HUES48 (cell line): ENCODE measurements around the gene CARD11.

Source experiments
- H3K27ac ChIP-seq: one replicate; pipeline ENCODE4 v1.7.0; 2013; ENCODE audit warnings: low read depth, low read length, inconsistent platforms
- H3K27me3 ChIP-seq: 2 replicates; pipeline ENCODE4 v1.6.1; 2013; ENCODE audit warnings: mild to moderate bottlenecking, low read length; ENCODE audit not compliant: control insufficient read depth, insufficient read depth
- H3K36me3 ChIP-seq: 2 replicates; pipeline ENCODE4 v1.6.1; 2013; ENCODE audit warnings: low read length; ENCODE audit not compliant: control insufficient read depth, insufficient read depth
- H3K4me1 ChIP-seq: 2 replicates; pipeline ENCODE4 v1.6.1; 2013; ENCODE audit warnings: mild to moderate bottlenecking, low read length; ENCODE audit not compliant: control insufficient read depth, insufficient read depth
- H3K4me3 ChIP-seq: 2 replicates; pipeline ENCODE4 v1.5.1; 2013; ENCODE audit warnings: mild to moderate bottlenecking, low read depth, low read length
- H3K9ac ChIP-seq: 2 replicates; pipeline ENCODE4 v1.6.1; 2013; ENCODE audit warnings: mild to moderate bottlenecking, low read depth, low read length, moderate library complexity
- H3K9me3 ChIP-seq: 2 replicates; pipeline ENCODE4 v1.6.1; 2013; ENCODE audit warnings: low read length; ENCODE audit not compliant: control insufficient read depth, insufficient read depth

CARD11 gene

DNA sequence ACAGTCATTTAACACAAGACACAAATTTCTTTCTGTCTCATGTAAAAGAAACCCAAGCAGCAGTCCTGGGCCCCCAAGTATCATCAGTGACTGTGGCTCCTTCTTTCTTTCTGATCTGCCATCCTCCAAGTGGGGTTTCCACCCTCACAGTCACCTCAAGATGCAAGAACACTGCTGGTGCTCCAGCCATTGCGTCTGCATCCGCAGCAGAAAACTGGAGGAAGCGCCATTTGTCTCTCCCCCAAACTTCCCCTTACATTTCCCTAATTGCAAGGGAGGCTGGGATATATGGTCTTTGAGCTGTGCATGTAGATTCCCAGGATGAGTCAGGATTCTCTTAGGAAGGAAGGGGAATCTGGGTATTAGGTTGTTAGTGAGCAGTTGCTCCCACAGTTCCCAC, 138.6 kb downstream of the CARD11 start:
- Histone ChIP-seq H3K9ac (no peak overlapping the region), H3K36me3 (peaks cover 4% of the 10 kb centered on the region), H3K27me3 (no peaks in the 10 kb centered on the region), H3K4me1 (no peaks in the 10 kb centered on the region), H3K9me3 (no peaks in the 10 kb centered on the region), H3K27ac (no peak overlapping the region), H3K4me3 (no peak overlapping the region)

GRCh38 chr7:2904202-2904601, 139.5 kb downstream of the CARD11 start:
- no peaks in the 10 kb centered on the region for H3K27me3 ChIP-seq
- H3K36me3 ChIP-seq: no peaks in the 10 kb centered on the region; the same call in 1 of the 2 replicates
- H3K9me3 ChIP-seq: no peaks in the 10 kb centered on the region
- no peak overlapping the region for H3K4me3 ChIP-seq
- H3K27ac ChIP-seq: no peak overlapping the region
- H3K9ac ChIP-seq: no peak overlapping the region; the same call in 1 of the 2 replicates
- H3K4me1 ChIP-seq: no peaks in the 10 kb centered on the region

DNA sequence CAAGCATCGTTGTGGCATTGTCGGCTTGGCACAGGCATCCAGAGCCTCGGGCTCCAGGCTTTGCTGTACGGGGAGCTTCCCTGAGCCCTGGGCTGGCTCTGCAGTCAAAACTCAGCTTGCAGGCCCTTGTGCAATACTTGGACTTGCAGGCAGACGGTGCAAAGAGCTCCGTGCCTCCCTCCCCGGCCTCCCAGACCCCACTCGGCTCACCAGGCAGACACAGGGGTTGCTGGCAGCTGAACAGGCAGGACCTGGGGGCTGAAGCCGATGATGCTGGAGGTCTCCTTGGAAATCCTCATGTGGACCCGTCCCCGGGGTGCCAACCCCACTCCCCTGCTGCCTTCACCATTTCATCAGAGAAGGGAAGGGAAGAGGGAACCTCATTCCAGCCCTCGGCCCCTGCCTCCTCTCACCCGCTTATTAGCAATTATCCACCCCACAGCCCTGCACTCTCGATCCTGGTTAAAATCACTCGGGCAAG, 139.9 kb downstream of the CARD11 start:
- Histone ChIP-seq H3K9ac (no peak overlapping the region), H3K36me3 (no peaks in the 10 kb centered on the region; the same call in 1 of the 2 replicates), H3K27me3 (no peaks in the 10 kb centered on the region), H3K4me1 (no peaks in the 10 kb centered on the region), H3K4me3 (no peak overlapping the region), H3K9me3 (no peaks in the 10 kb centered on the region), H3K27ac (no peak overlapping the region)

GRCh38 chr7:2897023-2897422, 146.6 kb downstream of the CARD11 start:
- Histone ChIP-seq H3K36me3 (no peaks in the 10 kb centered on the region), H3K27me3 (no peaks in the 10 kb centered on the region), H3K4me3 (no peak overlapping the region), H3K27ac (no peak overlapping the region), H3K4me1 (no peaks in the 10 kb centered on the region), H3K9ac (no peak overlapping the region), H3K9me3 (no peaks in the 10 kb centered on the region)

GRCh38 chr7:2896131-2896530, 147.5 kb downstream of the CARD11 start:
- Histone ChIP-seq H3K9me3 (no peaks in the 10 kb centered on the region), H3K27ac (no peak overlapping the region), H3K27me3 (no peaks in the 10 kb centered on the region), H3K9ac (no peak overlapping the region), H3K36me3 (no peaks in the 10 kb centered on the region), H3K4me1 (no peaks in the 10 kb centered on the region), H3K4me3 (no peak overlapping the region)

GRCh38 chr7:2894118-2894940, 149.3 kb downstream of the CARD11 start:
- Histone ChIP-seq H3K4me1 (no peaks in the 10 kb centered on the region), H3K4me3 (no peak overlapping the region), H3K9ac (no peak overlapping the region), H3K27me3 (no peaks in the 10 kb centered on the region), H3K36me3 (no peaks in the 10 kb centered on the region), H3K27ac (no peak overlapping the region), H3K9me3 (no peaks in the 10 kb centered on the region)

- Histone ChIP-seq H3K4me3 (no peak overlapping the region), H3K27me3 (no peaks in the 10 kb centered on the region), H3K9ac (no peak overlapping the region), H3K9me3 (no peaks in the 10 kb centered on the region), H3K27ac (no peak overlapping the region), H3K36me3 (no peaks in the 10 kb centered on the region), H3K4me1 (no peaks in the 10 kb centered on the region)
Observed at GRCh38 chr7:2893411-2893861, 150.2 kb downstream of the CARD11 start.

GRCh38 chr7:2892549-2892948, 151.1 kb downstream of the CARD11 start:
- no peak overlapping the region for H3K4me3 ChIP-seq
- no peaks in the 10 kb centered on the region for H3K4me1 ChIP-seq

GRCh38 chr7:2887816-2888215, 155.9 kb downstream of the CARD11 start:
- Histone ChIP-seq H3K9ac (no peak overlapping the region), H3K9me3 (no peaks in the 10 kb centered on the region), H3K4me3 (no peak overlapping the region), H3K4me1 (0 out of 2 replicates have a peak, but pooled peaks cover under 1% of the 10 kb centered on the region), H3K36me3 (no peaks in the 10 kb centered on the region), H3K27me3 (no peaks in the 10 kb centered on the region), H3K27ac (no peak overlapping the region)

More at GRCh38 chr7:2892549-2892948, 151.1 kb downstream of the CARD11 start:
- H3K36me3 ChIP-seq: no peaks in the 10 kb centered on the region
- no peak overlapping the region for H3K9ac ChIP-seq
- H3K27me3 ChIP-seq: no peaks in the 10 kb centered on the region
- H3K27ac ChIP-seq: no peak overlapping the region
- no peaks in the 10 kb centered on the region for H3K9me3 ChIP-seq

DNA sequence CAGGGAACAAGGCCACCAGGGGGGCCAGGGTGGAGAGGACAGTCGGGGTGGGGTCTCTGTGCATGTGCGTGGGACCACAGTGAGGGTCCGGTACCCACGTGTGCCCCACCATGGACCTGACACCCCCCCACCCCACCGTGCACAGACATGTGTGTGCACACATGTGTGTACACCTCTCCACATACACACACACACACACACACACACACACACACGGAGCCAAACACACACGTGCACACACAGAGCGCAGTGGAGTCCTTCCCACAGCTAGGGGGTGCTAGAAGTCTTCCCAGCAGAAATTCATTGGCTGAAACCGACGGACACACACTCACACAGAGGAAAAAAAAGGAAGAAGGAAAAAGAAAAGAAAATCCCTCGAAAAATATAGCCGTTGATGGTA, 156.8 kb downstream of the CARD11 start:
- H3K4me3 ChIP-seq: no peak overlapping the region
- H3K36me3 ChIP-seq: no peaks in the 10 kb centered on the region
- H3K9ac ChIP-seq: no peak overlapping the region
- no peaks in the 10 kb centered on the region for H3K9me3 ChIP-seq
- H3K27ac ChIP-seq: no peak overlapping the region
- H3K4me1 ChIP-seq: 0 out of 2 replicates have a peak, but pooled peaks cover 8% of the 10 kb centered on the region
- H3K27me3 ChIP-seq: no peaks in the 10 kb centered on the region

DNA sequence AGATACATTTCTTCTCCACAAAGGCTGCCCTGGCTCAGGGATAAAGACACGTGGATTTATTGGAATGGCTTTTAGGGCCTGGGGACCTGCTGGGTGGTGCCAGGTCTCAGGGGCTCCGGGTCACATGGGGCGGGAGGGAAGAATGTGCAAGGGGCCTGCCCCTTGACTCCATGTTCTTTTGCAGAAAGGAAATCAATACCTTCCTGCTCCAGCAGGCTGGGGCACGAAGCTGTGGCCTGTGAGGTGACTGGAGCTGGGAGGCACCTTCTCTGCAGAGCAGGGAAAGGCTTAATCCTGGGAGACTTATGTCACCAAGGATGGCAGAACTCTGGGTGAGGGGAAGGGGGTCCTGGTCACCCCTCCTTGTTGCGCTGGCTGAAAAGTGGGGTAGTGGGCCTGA, 157.3 kb downstream of the CARD11 start:
- Histone ChIP-seq H3K9me3 (no peaks in the 10 kb centered on the region), H3K27me3 (no peaks in the 10 kb centered on the region), H3K36me3 (no peaks in the 10 kb centered on the region), H3K4me3 (no peak overlapping the region), H3K9ac (no peak overlapping the region), H3K27ac (no peak overlapping the region), H3K4me1 (0 out of 2 replicates have a peak, but pooled peaks cover 10% of the 10 kb centered on the region)
